ENCODE results near the gene HLA-DQB2.
A peak's percentile ranks its signal among the peaks of the same experiment; 100 is the strongest.
"Not testable (repeated sequence)": the region's sequence is repeated elsewhere in the genome, so short reads cannot be mapped to it uniquely, and the experiment has no call there.

HLA-DQB2 gene

DNA sequence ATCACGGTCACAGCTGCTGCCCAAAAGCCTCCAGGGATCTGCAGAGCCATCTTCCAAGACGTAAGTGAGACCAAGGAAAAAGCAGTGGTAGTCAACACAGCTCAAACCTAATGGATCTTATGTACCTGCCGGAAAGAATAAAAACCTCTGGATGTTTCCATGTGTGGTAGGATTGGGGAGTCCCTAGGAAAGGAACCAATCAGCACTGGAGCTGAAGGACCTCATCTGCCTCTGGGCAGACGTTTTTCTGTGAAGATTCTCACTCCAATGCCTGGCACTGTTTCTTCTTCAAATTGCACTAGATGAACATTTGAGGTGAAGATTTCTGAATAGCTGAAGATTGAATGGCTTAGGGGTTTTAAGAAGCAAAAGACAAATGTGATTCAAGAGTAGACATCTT lies at the start of gene HLA-DQB2:
Gene HLA-DQB2, minus strand, starts transcription at position 112 of the 400 bp plus-strand sequence. Its CDS starts 62 bp downstream, at position 50.
- no peak for DNase-seq

DNA sequence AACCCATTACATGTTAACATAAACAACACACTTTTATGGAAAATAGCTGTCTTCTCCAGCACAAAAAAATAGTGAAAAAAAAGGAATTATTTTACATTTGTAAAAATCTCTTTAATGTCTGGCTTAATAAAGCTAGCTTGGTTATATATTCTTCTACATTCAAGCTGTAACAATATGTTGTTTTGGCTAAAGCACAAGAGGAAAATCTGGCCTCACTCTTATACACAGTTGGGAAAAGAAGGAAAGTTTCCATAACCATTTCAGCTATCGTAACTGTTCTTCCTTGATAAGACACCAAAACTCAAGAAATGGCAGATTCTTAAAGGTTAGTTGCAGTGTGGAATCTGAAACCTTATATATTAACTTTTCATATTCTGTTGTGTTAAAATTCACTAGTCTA lies 45.8 kb upstream of the HLA-DQB2 start:
- DNase-seq: no peak

DNA sequence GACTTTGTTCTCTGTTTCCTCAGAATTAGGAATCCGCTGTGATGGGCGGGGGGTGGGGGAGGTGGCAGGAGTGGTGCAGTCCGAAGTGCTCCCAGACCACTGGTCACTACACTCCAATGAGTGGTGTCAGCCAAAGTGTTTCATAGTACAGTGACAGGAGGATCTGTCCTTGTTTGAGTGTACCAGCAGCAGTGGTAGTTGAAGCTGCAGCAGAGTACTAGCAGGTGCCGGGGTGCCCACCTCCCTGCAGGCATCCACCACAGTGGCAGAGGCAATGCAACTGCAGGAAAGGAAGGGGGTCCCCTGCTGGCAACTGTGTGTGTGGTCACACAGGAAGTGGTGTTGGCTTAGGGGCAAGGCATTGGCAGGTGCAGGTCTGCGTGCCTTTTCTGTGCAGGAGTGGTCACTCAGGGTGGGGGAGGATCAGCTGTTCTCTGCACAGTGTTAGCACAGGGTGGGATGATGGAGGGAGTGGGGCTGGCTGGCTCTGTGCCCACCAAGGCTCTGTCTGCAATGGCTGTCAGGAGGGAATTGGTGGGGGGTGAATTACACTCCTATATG lies 43.8 kb upstream of the HLA-DQB2 start:
- DNase-seq: no peak

DNA sequence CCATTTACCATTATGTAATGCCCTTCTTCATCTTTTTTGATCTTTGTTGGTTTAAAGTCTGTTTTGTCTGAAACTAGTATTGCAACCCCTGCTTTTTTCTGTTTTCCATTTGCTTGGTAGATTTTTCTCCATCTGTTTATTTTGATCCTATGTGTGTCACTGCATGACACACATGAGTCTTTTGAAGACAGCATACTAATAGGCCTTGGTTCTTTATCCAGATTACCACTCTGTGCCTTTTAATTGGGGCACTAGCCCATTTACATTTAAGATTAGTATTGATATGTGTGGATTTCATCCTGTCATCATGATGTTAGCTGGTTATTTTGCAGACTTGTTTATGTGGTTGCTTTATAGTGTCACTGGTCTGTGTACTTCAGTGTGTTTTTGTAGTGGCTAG lies 42.1 kb upstream of the HLA-DQB2 start:
- not testable (repeated sequence) for DNase-seq

DNA sequence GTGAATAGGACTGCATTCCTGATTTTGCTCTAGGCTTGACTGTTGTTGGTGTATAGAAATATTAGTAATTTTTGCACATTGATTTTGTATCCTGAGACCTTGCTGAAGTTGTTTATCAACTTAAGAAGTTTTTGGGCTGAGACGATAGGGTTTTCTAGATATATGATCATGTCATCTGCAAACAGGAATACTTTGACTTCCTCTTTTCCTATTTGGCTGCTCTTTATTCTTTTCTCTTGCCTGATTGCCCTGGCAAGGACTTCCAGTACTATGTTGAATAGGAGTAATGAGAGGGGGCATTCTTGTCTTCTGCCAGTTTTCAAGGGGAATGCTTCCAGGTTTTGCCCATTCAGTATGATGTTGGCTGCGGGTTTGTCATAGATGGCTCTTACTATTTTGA lies 40.1 kb upstream of the HLA-DQB2 start:
- DNase-seq: no peak

DNA sequence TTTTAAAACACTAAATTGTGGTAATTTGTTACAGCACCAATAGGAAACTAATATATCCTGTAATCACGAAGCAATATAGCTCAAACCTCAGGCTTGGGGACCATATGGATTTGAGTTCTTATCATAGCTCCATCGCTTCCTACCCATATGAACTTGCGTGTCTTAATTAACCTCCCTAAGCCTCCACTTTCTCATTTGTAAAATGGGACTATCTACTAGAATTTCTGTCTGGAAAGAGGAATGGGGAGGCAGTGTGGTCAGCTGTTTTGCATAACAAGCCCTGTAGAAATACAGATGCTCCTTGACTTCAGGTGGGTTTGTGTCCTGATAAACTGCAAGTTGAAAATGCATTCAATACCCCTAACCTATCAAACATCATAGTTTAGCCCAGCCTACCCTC lies 36.4 kb upstream of the HLA-DQB2 start:
- DNase-seq: no peak

DNA sequence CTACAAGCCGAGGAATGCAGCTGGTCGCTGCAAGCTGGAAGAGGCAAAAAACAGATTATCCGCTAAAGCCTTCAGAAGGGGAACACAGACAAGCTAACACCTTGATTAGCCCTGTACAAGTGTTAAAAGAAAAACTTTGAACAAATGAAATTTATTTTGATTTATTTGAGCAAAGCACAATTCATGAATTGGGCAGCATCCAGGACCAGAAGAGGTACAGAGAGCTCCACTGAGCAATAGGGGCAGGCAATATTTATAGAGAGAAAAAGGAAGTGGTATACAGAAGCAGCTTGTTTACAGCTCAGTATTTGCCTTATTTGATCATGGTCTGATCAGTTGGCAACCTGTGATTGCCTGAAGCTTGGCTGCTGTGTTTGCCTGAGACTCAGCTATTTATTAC lies 35.8 kb upstream of the HLA-DQB2 start:
- DNase-seq: no peak

DNA sequence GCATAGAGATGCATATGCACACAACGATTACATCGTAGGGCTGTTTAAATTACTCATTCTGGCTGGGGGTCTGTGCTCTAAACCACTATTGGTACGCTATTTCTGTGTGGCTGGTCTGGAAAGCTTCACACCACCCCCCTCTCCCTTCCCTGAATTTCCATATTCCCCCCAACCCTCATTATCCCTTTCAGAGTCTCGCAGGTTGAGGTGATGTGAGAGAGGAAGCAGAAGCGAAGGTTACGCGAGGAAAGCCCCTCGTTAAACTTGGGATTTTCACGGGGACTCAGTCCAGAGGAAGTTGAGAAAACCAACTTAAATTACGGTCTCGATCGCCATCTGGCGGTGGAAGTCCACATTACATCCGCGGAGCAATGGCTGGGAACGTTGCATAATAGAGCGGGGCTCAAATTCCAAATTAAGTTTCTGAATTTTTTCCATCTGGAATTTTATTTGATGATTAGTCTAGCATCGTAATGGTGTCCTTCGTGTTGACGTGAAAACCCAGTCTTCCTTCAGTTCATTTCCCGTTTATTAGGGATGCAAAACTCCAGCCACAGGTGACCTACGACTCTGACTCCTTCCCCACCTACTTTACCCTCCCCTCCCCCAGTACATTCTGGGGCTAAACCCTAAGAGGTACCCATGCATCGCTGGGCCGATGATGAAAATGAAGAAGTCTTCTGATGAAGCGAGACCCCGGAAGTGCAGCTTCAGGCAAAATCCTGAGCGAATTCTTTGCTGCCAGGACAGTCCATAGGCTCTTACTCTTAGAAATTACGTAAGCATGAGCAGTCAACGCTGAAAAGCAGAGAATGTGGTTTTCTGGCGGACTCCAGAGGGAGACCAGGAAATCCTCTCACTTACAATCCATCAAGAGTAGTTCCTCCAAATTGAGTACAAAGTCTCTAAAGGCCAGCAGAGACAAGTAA lies 33.8 kb upstream of the HLA-DQB2 start:
- DNase-seq: peak; percentile 77

DNA sequence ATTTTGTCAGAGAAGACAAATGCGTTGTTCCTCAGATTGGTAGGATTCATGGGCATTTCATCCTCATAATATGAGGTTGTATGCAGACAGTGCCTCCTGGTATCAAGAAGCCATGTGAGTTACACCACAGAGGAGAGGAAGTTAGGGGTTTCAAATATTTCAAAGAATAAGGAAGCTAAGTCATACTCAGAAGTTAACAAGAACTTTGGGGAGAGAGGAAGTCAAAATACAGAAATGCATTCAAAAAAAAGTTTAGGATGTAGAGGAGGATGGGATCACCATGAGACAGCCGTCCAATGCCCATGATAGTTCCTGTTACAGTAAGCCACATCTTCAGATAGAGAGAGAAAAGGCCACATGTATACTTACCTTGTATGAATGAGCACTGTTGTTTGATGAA lies 31.2 kb upstream of the HLA-DQB2 start:
- no peak for DNase-seq

DNA sequence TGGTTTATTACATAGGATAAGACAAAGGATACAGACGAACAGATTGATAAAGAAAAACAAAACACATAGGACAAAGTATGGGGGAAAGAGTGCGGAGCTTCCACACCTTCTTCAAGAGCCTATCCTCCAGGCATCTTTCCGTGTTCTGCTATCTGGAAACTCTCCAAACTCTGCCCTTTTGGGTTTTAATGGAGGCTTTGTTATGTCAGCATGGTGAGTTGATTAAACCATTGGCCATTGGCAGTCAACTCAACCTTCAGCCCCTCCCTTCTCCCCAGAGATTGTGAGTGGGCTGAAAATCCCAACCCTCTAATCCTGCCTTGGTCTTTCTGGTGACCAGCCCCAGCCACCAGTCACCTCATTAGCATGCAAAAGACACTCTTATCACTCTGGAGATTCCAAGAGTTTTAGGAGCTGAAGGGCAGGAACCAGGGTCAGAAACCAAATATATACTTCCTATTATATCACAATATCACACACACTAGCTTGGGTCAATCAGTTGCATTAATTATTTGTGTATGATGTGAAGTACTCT lies 29.6 kb upstream of the HLA-DQB2 start:
- DNase-seq: no peak

DNA sequence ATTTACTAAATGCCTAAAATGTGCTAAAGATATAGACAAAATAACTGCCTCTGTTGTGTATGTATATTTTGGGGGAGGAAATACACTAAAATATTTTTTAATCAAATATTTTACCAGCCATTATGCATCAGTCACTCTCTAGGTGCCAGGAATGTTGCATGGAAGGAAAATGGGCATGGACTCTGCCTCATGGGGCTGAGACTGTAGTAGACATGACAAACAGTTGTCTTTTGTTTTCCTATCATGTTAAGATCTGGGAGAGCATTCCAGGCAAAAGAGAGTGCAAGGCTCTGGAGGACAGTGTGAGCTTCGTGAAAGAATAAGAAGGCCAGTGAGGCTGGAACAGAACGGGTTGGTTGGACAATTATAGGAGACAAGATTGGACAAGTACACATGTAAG lies 27.0 kb upstream of the HLA-DQB2 start:
- DNase-seq: no peak

DNA sequence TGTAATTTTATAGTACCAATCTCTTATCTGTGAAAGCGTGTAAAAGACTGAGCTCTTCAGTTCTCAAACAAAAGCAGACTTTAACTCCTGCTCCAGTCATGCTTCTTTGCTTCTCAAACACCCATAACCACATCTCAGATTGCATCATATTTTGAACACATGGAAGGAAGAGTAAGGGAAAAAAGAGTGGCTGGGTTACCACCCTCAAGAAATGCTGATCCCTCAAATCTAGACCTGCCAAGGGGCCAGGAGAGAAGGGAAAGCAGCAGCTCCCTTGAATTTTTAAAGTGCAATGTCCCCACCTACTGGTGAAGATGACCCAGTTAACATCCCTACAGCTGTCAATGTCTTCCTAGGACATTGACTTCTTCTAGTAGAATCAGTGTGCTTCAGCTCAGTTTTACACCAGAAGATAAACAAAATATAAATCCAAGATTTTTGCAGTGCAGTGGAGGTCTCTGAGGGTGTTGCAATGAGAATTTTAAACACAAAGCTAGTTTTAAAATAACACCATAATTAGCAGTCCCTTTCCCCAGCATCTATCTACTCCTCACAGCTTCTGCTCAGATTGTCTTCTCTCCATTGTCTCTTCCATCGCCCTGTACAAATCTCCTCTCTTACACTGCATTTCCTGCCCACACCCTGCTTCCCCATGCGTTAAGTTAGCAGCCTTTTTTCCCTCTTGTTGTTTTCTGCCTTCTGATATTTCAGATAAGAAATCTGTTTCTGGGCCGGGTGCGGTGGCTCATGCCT lies 22.6 kb upstream of the HLA-DQB2 start:
- peak; percentile 60 for DNase-seq

DNA sequence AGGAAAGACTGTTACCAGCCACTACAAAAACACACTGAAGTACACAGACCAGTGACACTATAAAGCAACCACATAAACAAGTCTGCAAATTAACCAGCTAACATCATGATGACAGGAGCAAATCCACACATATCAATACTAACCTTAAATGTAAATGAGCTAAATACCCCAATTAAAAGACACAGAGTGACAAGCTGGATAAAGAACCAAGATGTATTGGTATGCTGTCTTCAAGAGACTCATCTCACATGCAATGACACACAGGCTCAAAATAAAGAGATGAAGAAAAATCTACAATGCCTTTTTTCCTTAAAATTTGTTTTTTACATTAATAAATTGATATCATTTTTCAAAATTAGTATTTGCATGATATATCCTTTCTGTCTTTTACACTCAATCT lies 19.6 kb upstream of the HLA-DQB2 start:
- DNase-seq: not testable (repeated sequence)

DNA sequence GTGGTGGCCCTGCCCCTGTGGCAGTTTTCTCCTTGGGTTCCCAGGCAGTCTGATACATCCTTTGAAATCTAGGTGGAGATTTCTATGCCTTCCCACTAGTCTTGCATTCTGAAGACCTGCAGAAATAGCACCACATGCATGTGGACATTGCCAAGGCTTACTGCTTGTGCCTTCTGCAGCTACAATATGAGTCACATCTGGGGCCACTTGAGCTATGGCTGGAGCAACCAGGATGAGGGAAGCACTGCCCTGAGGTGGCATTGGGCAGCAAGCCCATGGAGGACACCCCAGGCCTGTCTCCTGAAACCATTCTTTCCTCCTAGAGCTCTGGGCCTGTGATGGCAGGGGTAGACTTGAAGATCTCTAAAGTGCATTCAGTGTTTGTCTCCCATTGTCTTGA lies 15.7 kb upstream of the HLA-DQB2 start:
- no peak for DNase-seq

DNA sequence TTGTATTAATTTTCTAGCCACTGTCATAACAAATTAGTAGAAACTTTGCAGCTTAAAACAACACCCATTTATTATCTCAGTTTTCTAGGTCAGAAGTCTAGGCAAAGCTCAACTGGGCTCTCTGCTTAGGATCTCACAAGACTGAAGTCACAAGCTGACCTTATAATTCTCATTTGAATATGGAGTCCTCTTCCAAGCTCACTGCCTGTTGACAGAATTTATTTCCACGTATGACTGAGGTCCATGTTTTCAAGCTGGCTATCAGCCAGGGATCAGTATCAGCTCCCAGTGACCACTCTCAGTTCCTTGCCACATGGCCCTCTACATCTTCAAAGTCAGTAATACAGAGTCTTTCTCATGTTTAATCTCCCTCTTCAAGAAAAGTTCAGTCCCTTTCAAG lies 11.7 kb upstream of the HLA-DQB2 start:
- DNase-seq: no peak

DNA sequence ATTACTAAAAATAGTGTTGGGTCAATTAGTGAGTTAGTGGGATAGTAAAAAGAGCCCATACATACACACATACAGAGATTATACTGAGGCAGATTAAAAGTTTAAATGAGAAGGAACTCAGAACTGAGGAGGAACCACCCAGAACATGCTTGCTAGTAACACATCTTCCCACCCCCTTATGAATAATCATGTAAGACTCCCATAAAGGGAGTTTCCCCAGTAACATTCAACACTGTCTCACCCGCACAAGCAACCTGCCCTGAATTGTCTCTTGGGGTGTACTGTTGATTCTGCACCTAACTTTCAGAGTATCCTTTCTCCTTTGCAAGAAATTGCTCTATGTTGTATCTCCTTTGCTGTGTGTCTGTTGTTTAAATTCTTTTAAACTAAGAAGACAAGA lies 11.1 kb upstream of the HLA-DQB2 start:
- DNase-seq: no peak

DNA sequence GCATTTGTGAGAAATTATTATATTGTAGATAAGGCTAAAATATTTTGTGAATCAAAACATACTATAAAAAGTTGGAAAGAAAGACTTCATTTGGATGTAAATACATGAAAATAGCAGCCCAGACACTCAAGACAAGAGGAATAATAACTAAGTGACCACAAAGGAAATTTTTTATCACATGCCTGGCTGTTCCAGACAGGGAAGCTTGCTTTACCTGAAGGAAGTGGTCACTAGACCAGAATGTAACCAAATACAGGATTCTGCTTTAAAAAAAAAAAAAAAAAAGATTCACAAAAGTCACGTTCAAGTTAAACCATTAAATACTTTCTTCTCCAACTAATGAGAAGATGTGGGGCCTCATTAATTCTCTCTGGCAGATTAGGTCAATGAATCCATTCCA lies 9.3 kb upstream of the HLA-DQB2 start:
- no peak for DNase-seq

DNA sequence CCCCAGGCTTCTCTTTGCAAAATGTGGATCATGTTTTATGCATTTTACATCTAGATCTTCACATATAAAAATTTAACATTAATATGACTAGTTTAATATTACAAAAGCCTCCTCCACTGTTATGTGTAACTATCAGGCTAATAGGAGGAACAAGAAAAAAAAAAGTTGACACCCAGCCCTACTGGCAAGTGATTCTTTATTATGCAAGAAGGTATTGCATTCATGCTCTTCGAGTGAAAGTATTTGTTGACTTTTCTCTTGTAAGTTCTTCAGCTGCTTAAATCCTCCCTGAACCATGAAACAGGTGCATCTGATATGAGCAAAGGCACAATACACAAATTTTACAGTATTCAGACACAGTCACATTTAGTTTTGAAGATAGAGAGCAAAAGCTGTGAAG lies 716 bp upstream of the HLA-DQB2 start:
- DNase-seq: no peak

DNA sequence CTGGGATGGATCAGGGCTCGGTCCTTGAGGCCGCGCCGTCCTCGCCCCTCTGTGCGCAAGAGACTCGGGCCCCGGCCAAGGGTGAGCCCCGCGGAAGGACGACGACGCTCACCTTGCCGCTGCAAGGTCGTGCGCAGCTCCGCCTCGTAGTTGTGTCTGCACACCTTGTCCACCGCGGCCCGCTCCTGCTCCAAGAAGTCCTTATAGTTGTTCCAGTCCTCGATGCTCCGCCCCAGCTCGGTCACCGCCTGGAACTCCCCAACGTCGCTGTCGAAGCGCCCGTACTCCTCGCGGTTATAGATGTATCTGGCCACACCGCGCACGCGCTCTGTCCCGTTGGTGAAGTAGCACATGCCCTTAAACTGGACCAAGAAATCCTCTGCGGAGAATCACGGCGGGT lies 1.8 kb downstream of the HLA-DQB2 start:
- no peak for DNase-seq

DNA sequence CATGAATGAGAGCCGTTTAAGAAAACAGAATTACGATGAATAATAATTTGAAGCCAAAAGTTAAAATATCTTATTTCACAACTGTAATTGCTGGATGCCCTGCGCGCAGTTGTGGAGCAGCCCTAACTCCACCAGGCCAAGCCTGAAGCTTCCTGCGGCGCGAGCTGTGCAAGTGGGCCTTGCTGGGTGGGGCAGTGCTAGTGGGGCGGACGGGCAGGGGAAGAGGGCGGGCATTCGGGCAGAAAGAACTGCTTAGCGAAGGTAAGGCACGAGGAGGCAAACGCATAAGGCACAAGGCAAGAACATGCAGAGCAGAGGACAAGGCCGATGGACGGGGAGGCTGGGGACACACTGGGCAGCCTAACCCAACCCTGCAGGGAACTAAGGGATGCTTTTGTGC lies 2.3 kb downstream of the HLA-DQB2 start:
- DNase-seq: no peak

DNA sequence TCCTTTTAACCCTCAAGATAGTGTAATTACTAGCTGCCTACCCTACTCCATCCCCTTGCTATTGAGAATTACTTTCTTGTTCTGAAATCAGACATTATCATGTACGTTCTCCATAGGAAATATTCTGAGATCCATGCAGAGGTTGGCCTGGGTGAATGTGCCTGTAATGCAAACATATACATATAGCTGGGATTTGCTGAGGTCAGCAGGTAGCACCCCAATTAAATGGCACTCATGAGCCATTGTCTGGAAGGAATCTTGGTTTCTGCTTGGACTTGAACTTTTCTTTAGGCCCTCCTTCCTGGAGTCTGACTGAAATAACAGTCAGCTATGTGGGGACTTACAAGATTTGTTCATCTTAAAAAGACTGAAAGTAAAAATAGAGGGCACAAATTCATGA lies 3.7 kb downstream of the HLA-DQB2 start:
- no peak for DNase-seq

DNA sequence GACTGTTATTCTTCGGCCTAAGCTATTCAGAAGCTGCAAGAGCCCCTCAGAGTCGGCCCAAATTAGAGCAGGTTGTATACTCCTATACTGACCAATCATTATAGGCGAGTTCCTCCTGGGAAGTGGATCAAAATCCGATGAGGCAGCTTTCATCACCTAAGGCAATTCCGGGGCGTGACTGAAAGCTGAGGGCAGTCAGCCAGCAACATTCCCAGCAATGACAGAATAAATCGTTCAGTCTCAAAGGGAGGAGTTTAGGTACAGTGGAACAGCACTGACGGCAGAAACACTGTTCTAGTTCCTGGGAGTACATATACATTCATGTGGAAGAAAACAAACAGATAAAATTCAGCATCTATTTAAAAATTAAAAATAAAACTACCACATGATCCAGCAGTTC lies 10.8 kb downstream of the HLA-DQB2 start:
- DNase-seq: no peak

DNA sequence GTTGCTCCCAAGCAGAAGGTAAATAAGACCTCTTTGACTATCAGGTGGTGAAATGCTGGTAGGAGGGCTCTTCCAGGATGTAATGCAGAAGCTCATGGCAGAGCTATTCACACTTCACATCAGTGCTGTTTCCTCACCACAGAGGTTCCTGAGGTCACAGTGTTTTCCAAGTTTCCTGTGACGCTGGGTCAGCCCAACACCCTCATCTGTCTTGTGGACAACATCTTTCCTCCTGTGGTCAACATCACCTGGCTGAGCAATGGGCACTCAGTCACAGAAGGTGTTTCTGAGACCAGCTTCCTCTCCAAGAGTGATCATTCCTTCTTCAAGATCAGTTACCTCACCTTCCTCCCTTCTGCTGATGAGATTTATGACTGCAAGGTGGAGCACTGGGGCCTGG lies 17.7 kb downstream of the HLA-DQB2 start:
- DNase-seq: not testable (repeated sequence)

DNA sequence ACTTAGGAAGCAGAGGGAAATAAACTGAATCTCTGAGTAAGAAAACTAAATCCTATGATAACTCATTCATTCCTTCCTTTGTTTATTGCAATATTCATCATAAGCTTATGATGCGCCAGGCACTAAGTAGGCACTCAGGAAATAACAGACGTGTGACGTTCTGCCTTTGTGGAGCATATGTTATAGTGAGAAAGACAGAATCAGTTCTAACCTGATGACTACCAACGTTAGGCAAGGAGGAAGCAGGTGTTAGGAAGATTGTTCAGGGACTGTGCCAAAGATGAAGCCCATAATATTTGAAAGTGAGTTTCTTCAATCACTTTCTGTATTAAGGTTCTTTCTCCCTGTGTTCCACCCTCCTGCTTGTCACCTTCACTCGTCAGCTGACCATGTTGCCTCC lies 18.6 kb downstream of the HLA-DQB2 start:
- no peak for DNase-seq

Data from CD4-positive, alpha-beta T cell treated with Interleukin-12 subunit alpha and Interleukin-12 subunit beta, for 1 hour (primary cell).